Spleen (tissue), 7 donors: ENCODE data around the gene PLB1.

Source experiments
- POLR2AphosphoS5 ChIP-seq, 3 donors: sonication (generic); formaldehyde crosslinking; IDR thresholded peaks; one replicate each; pipeline ENCODE4 v1.5.1; 2017; ENCODE audit warnings: antibody characterized with exemption in 3 of 3
- TF ChIP-seq, protein P1 (sequence below), 11 experiments: fragments of 200-600 bp in 7 of 11; fragments of 450-650 bp in 4 of 11; sonication (generic) in 4 of 11; IDR thresholded peaks in 8 of 11; conservative IDR thresholded peaks in 3 of 11; 1 replicate in 7 of 11; 2 replicates in 4 of 11; pipeline versions ENCODE4 v1.4.0 to v1.8.0; 2016 to 2021; ENCODE audit warnings: antibody characterized with exemption in 11 of 11, inconsistent platforms in 4 of 11, mild to moderate bottlenecking in 1 of 11
- donor health status: DM: no; HTN: no; CAD: no; lungs with moderate emphysema.
- donor health status: DM: no; HTN: no; CAD: no.
- donor health status: DM: no; HTN: no; CAD: no.

DNA sequence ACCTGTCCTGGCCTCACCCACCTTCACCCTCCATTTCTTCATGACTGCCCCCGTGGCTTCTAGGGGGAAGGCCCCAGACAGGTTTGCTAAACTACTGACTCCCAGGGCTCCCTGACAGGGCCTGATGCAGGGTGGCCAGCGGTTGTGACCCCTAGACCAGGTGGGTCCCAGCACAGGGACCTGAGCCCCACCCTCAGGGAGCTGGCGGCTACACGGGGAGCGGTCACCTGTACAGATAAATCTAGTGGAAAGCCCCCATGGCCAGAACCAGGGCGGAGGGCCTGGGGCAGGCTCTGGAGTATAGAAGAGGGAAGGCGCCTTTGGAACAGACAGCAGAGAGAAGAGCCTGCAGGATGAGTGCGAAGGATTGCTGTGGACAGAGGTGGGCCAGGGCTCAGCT is 42.5 kb upstream of the PLB1 start:
- TF ChIP-seq POLR2AphosphoS5 (IDR thresholded peaks at IDR 0.05) = no peak
- TF ChIP-seq, protein P1, sequence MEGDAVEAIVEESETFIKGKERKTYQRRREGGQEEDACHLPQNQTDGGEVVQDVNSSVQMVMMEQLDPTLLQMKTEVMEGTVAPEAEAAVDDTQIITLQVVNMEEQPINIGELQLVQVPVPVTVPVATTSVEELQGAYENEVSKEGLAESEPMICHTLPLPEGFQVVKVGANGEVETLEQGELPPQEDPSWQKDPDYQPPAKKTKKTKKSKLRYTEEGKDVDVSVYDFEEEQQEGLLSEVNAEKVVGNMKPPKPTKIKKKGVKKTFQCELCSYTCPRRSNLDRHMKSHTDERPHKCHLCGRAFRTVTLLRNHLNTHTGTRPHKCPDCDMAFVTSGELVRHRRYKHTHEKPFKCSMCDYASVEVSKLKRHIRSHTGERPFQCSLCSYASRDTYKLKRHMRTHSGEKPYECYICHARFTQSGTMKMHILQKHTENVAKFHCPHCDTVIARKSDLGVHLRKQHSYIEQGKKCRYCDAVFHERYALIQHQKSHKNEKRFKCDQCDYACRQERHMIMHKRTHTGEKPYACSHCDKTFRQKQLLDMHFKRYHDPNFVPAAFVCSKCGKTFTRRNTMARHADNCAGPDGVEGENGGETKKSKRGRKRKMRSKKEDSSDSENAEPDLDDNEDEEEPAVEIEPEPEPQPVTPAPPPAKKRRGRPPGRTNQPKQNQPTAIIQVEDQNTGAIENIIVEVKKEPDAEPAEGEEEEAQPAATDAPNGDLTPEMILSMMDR (IDR thresholded peaks at IDR 0.05 in 8 of 11, conservative IDR thresholded peaks at IDR 0.05 in 3 of 11) = no peak
